Heart left ventricle (tissue), 13 donors: Measurements from ENCODE around the gene HHAT.

Experiments
- CTCF ChIP-seq, 12 donors: fragments of 200-600 bp; sonication (generic) in 4 of 12; IDR thresholded peaks; one replicate each; pipeline versions ENCODE4 v1.5.0 to v1.8.0; 2018 to 2022; ENCODE audit warnings: antibody characterized with exemption in 12 of 12, mild to moderate bottlenecking in 5 of 12
- POLR2A ChIP-seq, 2 donors: fragments of 450-650 bp; IDR thresholded peaks; one replicate each; pipeline ENCODE4 v1.6.1; 2017; ENCODE audit warnings: antibody characterized with exemption in 2 of 2, mild to moderate bottlenecking in 2 of 2, moderate library complexity in 2 of 2
- donor health status: ischemic (EF 13 %, LVEDD 7.1; RV severe dilation, severe dysfunction).
- donor health status: DM: no; HTN: yes; CAD: no.
- donor health status: DM: no; HTN: no; CAD: no.
- donor health status: ischemic (EF 25% LVEDD 6.9; RV normal size, moderate dysfunction).
- donor health status: ischemic (EF 25% LVEDD 5.7; RV mildly dilated, moderate dysfunction).
- donor health status: ischemic (EF 35%, LVEDD 5.7; RV mildly dilated, moderate dysfunction).
- donor health status: nonischemic (EF 11% LVEDD 7.7; RV severe dilation, severe dysfunction).
- donor health status: DM: yes; HTN: yes; CAD: no.
- donor health status: PGD.
- donor health status: ischemic (EF 29% LVEDD 5.4; RV normal size, mild dysfunction).
- donor health status: nonischemic (EF 23%, LVEDD 6.1; RV moderate dilation, normal function).

- no peak for TF ChIP-seq POLR2A (IDR thresholded peaks at IDR 0.05)
- TF ChIP-seq CTCF (IDR thresholded peaks at IDR 0.05), result no peak
Observed at GRCh38 chr1:210490781-210491180, 162.1 kb downstream of the HHAT start.
